ENCODE measurements around the gene PREP. TPM values are rescaled to one million over a fixed set of nuclear protein-coding genes. Genes with fewer than 3 reads are reported as not detected.
"Not testable (repeated sequence)": the region's sequence is repeated elsewhere in the genome, so short reads cannot be mapped to it uniquely, and the experiment has no call there.

The PREP gene
- total RNA-seq, 5 donors from 2014 or later (not counting 1 experiment from before 2014, with no cell fraction given) = 27.4 to 34.0 (median 30.7) TPM

GRCh38 chr6:105346052-105346451 lies 56.8 kb downstream of the PREP start:
- peaks cover 10 to 23% (median 10%) of the 10 kb centered on the region in 3 donors for H3K4me1 Mint-ChIP-seq

GRCh38 chr6:105345506-105345905 lies 57.4 kb downstream of the PREP start:
- H3K27me3 ChIP-seq (replicated peaks in 1 of 2; ENCODE audit: control insufficient read depth in 2 of 2, extremely low read depth in 1 of 2, insufficient read depth in 2 of 2, low read length in 1 of 2) = no peaks in the 10 kb centered on the region
- no CpG with 5 or more reads among the region's 4 CpGs for WGBS (ENCODE audit: insufficient coverage)
- no peak overlapping the region for H3K27ac Mint-ChIP-seq
- peaks cover 0 to 18% of the 10 kb centered on the region in 2 donors for H3K36me3 ChIP-seq (ENCODE audit: control insufficient read depth in 2 of 2, extremely low read depth in 1 of 2, insufficient read depth in 1 of 2, low read length in 1 of 2)
- no peak overlapping the region for H3K4me3 ChIP-seq (ENCODE audit: control insufficient read depth in 1 of 2, extremely low read depth in 1 of 2, low read length in 1 of 2)
- H3K4me1 Mint-ChIP-seq = peaks cover 12 to 29% (median 13%) of the 10 kb centered on the region in 3 donors
- no peak overlapping the region for H3K27ac ChIP-seq (ENCODE audit: low read length)
- H3K9me3 ChIP-seq = no peaks in the 10 kb centered on the region
- H3K4me3 Mint-ChIP-seq = no peak overlapping the region
- H3K27me3 Mint-ChIP-seq = no peaks in the 10 kb centered on the region
- ATAC-seq (replicated peaks in 1 of 4) (no peak), DNase-seq (no peak)
- H3K9me3 Mint-ChIP-seq = no peaks in the 10 kb centered on the region
- ChIA-PET CTCF (no interaction called here), POLR2A (no interaction called here)
- H3K4me1 ChIP-seq (ENCODE audit: control insufficient read depth in 1 of 2, extremely low read depth in 1 of 2, insufficient read depth in 2 of 2, low read length in 2 of 2) = no peaks in the 10 kb centered on the region
- H3K36me3 Mint-ChIP-seq = peaks cover 76% of the 10 kb centered on the region

More at GRCh38 chr6:105346052-105346451, 56.8 kb downstream of the PREP start:
- ChIA-PET POLR2A (no interaction called here), CTCF (no interaction called here)
- H3K9me3 ChIP-seq = no peaks in the 10 kb centered on the region
- Mint-ChIP-seq H3K9me3 (no peaks in the 10 kb centered on the region), H3K27me3 (no peaks in the 10 kb centered on the region), H3K27ac (no peak overlapping the region), H3K4me3 (no peak overlapping the region), H3K36me3 (peaks cover 79% of the 10 kb centered on the region)
- H3K4me3 ChIP-seq (ENCODE audit: control insufficient read depth in 1 of 2, extremely low read depth in 1 of 2, low read length in 1 of 2) = no peak overlapping the region
- ATAC-seq (replicated peaks in 1 of 4) (no peak), DNase-seq (no peak)
- H3K36me3 ChIP-seq (ENCODE audit: control insufficient read depth in 2 of 2, extremely low read depth in 1 of 2, insufficient read depth in 1 of 2, low read length in 1 of 2) = peaks cover 0 to 21% of the 10 kb centered on the region in 2 donors
- 100% methylated on average over 1 of the region's 3 CpGs for WGBS (ENCODE audit: insufficient coverage)
- no peaks in the 10 kb centered on the region for H3K27me3 ChIP-seq (replicated peaks in 1 of 2; ENCODE audit: control insufficient read depth in 2 of 2, extremely low read depth in 1 of 2, insufficient read depth in 2 of 2, low read length in 1 of 2)
- H3K4me1 ChIP-seq (ENCODE audit: control insufficient read depth in 1 of 2, extremely low read depth in 1 of 2, insufficient read depth in 2 of 2, low read length in 2 of 2) = no peaks in the 10 kb centered on the region
- H3K27ac ChIP-seq (ENCODE audit: low read length) = no peak overlapping the region

- WGBS (ENCODE audit: insufficient coverage) = no CpG with 5 or more reads among the region's 2 CpGs
- no peak for DNase-seq
- no peaks in the 10 kb centered on the region for H3K27me3 Mint-ChIP-seq
- no peak overlapping the region for H3K27ac Mint-ChIP-seq
- no peak overlapping the region for H3K27ac ChIP-seq (ENCODE audit: low read length)
- POLR2A ChIA-PET = no interaction called here
- H3K9me3 ChIP-seq = no peaks in the 10 kb centered on the region
- H3K36me3 ChIP-seq (ENCODE audit: control insufficient read depth in 2 of 2, extremely low read depth in 1 of 2, insufficient read depth in 1 of 2, low read length in 1 of 2) = peaks cover 0 to 18% of the 10 kb centered on the region in 2 donors
- no peaks in the 10 kb centered on the region for H3K4me1 ChIP-seq (ENCODE audit: control insufficient read depth in 1 of 2, extremely low read depth in 1 of 2, insufficient read depth in 2 of 2, low read length in 2 of 2)
- H3K36me3 Mint-ChIP-seq = peaks cover 73% of the 10 kb centered on the region
- no peak for ATAC-seq (replicated peaks in 1 of 4)
- H3K4me3 Mint-ChIP-seq = no peak overlapping the region
- no peaks in the 10 kb centered on the region for H3K27me3 ChIP-seq (replicated peaks in 1 of 2; ENCODE audit: control insufficient read depth in 2 of 2, extremely low read depth in 1 of 2, insufficient read depth in 2 of 2, low read length in 1 of 2)
- H3K4me1 Mint-ChIP-seq = peaks cover 12 to 35% (median 17%) of the 10 kb centered on the region in 3 donors
- CTCF ChIA-PET = no interaction called here
- H3K9me3 Mint-ChIP-seq = no peaks in the 10 kb centered on the region
- H3K4me3 ChIP-seq (ENCODE audit: control insufficient read depth in 1 of 2, extremely low read depth in 1 of 2, low read length in 1 of 2) = no peak overlapping the region
Observed at GRCh38 chr6:105344881-105345370, 58.0 kb downstream of the PREP start.

GRCh38 chr6:105338350-105338983 lies 64.4 kb downstream of the PREP start:
- H3K27ac ChIP-seq (ENCODE audit: low read length); H3K9me3 Mint-ChIP-seq; H3K4me3 Mint-ChIP-seq; H3K4me3 ChIP-seq (ENCODE audit: control insufficient read depth in 1 of 2, extremely low read depth in 1 of 2, low read length in 1 of 2); ATAC-seq (replicated peaks in 1 of 4); H3K9me3 ChIP-seq; H3K4me1 ChIP-seq (ENCODE audit: control insufficient read depth in 1 of 2, extremely low read depth in 1 of 2, insufficient read depth in 2 of 2, low read length in 2 of 2); POLR2A ChIA-PET; DNase-seq; H3K36me3 ChIP-seq (ENCODE audit: control insufficient read depth in 2 of 2, extremely low read depth in 1 of 2, insufficient read depth in 1 of 2, low read length in 1 of 2); CTCF ChIA-PET; H3K27ac Mint-ChIP-seq; H3K27me3 Mint-ChIP-seq; H3K27me3 ChIP-seq (replicated peaks in 1 of 2; ENCODE audit: control insufficient read depth in 2 of 2, extremely low read depth in 1 of 2, insufficient read depth in 2 of 2, low read length in 1 of 2): not testable (repeated sequence)
- Mint-ChIP-seq H3K4me1 (peaks cover 16 to 39% (median 23%) of the 10 kb centered on the region in 3 donors), H3K36me3 (peaks cover 71% of the 10 kb centered on the region)
- 92% methylated on average over 19 of the region's 21 CpGs for WGBS (ENCODE audit: insufficient coverage)

- Mint-ChIP-seq H3K36me3 (peaks cover 69% of the 10 kb centered on the region), H3K4me3 (no peak overlapping the region), H3K9me3 (no peaks in the 10 kb centered on the region), H3K4me1 (peaks cover 11 to 30% (median 19%) of the 10 kb centered on the region in 3 donors), H3K27me3 (no peaks in the 10 kb centered on the region), H3K27ac (no peak overlapping the region)
- Histone ChIP-seq H3K36me3 (ENCODE audit: control insufficient read depth in 2 of 2, extremely low read depth in 1 of 2, insufficient read depth in 1 of 2, low read length in 1 of 2) (peaks cover 9 to 19% of the 10 kb centered on the region in 2 donors), H3K27ac (ENCODE audit: low read length) (no peak overlapping the region), H3K27me3 (replicated peaks in 1 of 2; ENCODE audit: control insufficient read depth in 2 of 2, extremely low read depth in 1 of 2, insufficient read depth in 2 of 2, low read length in 1 of 2) (no peaks in the 10 kb centered on the region), H3K4me3 (ENCODE audit: control insufficient read depth in 1 of 2, extremely low read depth in 1 of 2, low read length in 1 of 2) (no peak overlapping the region), H3K9me3 (no peaks in the 10 kb centered on the region), H3K4me1 (ENCODE audit: control insufficient read depth in 1 of 2, extremely low read depth in 1 of 2, insufficient read depth in 2 of 2, low read length in 2 of 2) (peaks cover 0 to 2% of the 10 kb centered on the region in 2 experiments)
- DNase-seq (no peak), ATAC-seq (replicated peaks in 1 of 4) (no peak)
- WGBS (ENCODE audit: insufficient coverage) = 90% methylated on average over 2 of the region's 2 CpGs
- POLR2A ChIA-PET = interaction anchor here in 1 of 2 donors (0.5 kb wide), 1 partner anchor 682 kb away, joined by 5 read pairs; no protein-coding TSS in a partner anchor
- CTCF ChIA-PET = no interaction called here
Observed at GRCh38 chr6:105336986-105337385, 65.9 kb downstream of the PREP start.

GRCh38 chr6:105332576-105332975 lies 70.3 kb downstream of the PREP start:
- H3K4me1 ChIP-seq (ENCODE audit: control insufficient read depth in 1 of 2, extremely low read depth in 1 of 2, insufficient read depth in 2 of 2, low read length in 2 of 2) = no peaks in the 10 kb centered on the region
- DNase-seq (no peak), ATAC-seq (replicated peaks in 1 of 4) (no peak)
- H3K4me1 Mint-ChIP-seq = no peaks in the 10 kb centered on the region
- WGBS (ENCODE audit: insufficient coverage) = no CpG with 5 or more reads among the region's 4 CpGs
- no peaks in the 10 kb centered on the region for H3K9me3 Mint-ChIP-seq
- CTCF ChIA-PET = no interaction called here
- H3K4me3 Mint-ChIP-seq = no peak overlapping the region
- no peak overlapping the region for H3K27ac Mint-ChIP-seq
- peaks cover 76% of the 10 kb centered on the region for H3K36me3 Mint-ChIP-seq
- H3K4me3 ChIP-seq (ENCODE audit: control insufficient read depth in 1 of 2, extremely low read depth in 1 of 2, low read length in 1 of 2) = no peak overlapping the region
- no peaks in the 10 kb centered on the region for H3K9me3 ChIP-seq
- H3K27me3 ChIP-seq (replicated peaks in 1 of 2; ENCODE audit: control insufficient read depth in 2 of 2, extremely low read depth in 1 of 2, insufficient read depth in 2 of 2, low read length in 1 of 2) = no peaks in the 10 kb centered on the region
- H3K36me3 ChIP-seq (ENCODE audit: control insufficient read depth in 2 of 2, extremely low read depth in 1 of 2, insufficient read depth in 1 of 2, low read length in 1 of 2) = peaks cover 12 to 40% of the 10 kb centered on the region in 2 donors
- H3K27me3 Mint-ChIP-seq = no peaks in the 10 kb centered on the region
- POLR2A ChIA-PET = no interaction called here
- no peak overlapping the region for H3K27ac ChIP-seq (ENCODE audit: low read length)
